Central memory CD8-positive, alpha-beta T cell (primary cell): ENCODE results near the gene MACROD2.

Source experiments
- ATAC-seq: fragments of 150-1000 bp; cut with Tn5 transposase; replicated peaks from 2 replicates; pipeline ENCODE4 v1.10.0; 2022; ENCODE audit warnings: mild to moderate bottlenecking, moderate FRiP score, moderate number of reproducible peaks; ENCODE audit not compliant: poor library complexity, severe bottlenecking; ENCODE audit errors: extremely low read depth
- DNase-seq, 2 donors: peaks; one replicate each; pipeline ENCODE4 v3.0.0; 2021; ENCODE audit warnings: low spot score in 2 of 2
- H3K27ac Mint-ChIP-seq: one replicate; pipeline ENCODE4 v1.8.0; 2022; ENCODE audit warnings: low read depth, mild to moderate bottlenecking, moderate library complexity, mixed read lengths
- H3K27me3 Mint-ChIP-seq: one replicate; pipeline ENCODE4 v1.8.0; 2022; ENCODE audit warnings: mixed read lengths
- H3K36me3 Mint-ChIP-seq: one replicate; pipeline ENCODE4 v1.8.0; 2022; ENCODE audit warnings: mild to moderate bottlenecking, moderate library complexity, mixed read lengths; ENCODE audit not compliant: insufficient read depth
- H3K4me1 Mint-ChIP-seq: one replicate; pipeline ENCODE4 v1.8.0; 2022; ENCODE audit warnings: mixed read lengths
- H3K4me3 Mint-ChIP-seq: one replicate; pipeline ENCODE4 v1.8.0; 2022; ENCODE audit warnings: mild to moderate bottlenecking, moderate library complexity, mixed read lengths
- H3K9me3 Mint-ChIP-seq: one replicate; pipeline ENCODE4 v1.8.0; 2022; ENCODE audit warnings: mixed read lengths

The MACROD2 gene

GRCh38 chr20:14378326-14378725 is 383.0 kb downstream of the MACROD2 start:
- no peaks in the 10 kb centered on the region for H3K27me3 Mint-ChIP-seq
- no peaks in the 10 kb centered on the region for H3K4me1 Mint-ChIP-seq
- ATAC-seq: no peak
- H3K27ac Mint-ChIP-seq: no peak overlapping the region
- no peak for DNase-seq
- H3K4me3 Mint-ChIP-seq: no peak overlapping the region
- peaks cover 19% of the 10 kb centered on the region for H3K9me3 Mint-ChIP-seq
- H3K36me3 Mint-ChIP-seq: no peaks in the 10 kb centered on the region

- H3K4me3 Mint-ChIP-seq: no peak overlapping the region
- DNase-seq (no peak), ATAC-seq (no peak)
- no peak overlapping the region for H3K27ac Mint-ChIP-seq
- no peaks in the 10 kb centered on the region for H3K36me3 Mint-ChIP-seq
- H3K9me3 Mint-ChIP-seq: peaks cover 19% of the 10 kb centered on the region
- H3K4me1 Mint-ChIP-seq: no peaks in the 10 kb centered on the region
- no peaks in the 10 kb centered on the region for H3K27me3 Mint-ChIP-seq
These were observed 388.0 kb downstream of the MACROD2 start for GRCh38 chr20:14383335-14383734.

GRCh38 chr20:14384416-14385175 is 389.3 kb downstream of the MACROD2 start:
- no peaks in the 10 kb centered on the region for H3K4me1 Mint-ChIP-seq
- ATAC-seq: no peak
- no peak overlapping the region for H3K4me3 Mint-ChIP-seq
- peaks cover 13% of the 10 kb centered on the region for H3K9me3 Mint-ChIP-seq
- DNase-seq: no peak
- no peak overlapping the region for H3K27ac Mint-ChIP-seq
- H3K36me3 Mint-ChIP-seq: no peaks in the 10 kb centered on the region
- H3K27me3 Mint-ChIP-seq: no peaks in the 10 kb centered on the region

- Mint-ChIP-seq H3K36me3 (no peaks in the 10 kb centered on the region), H3K27me3 (no peaks in the 10 kb centered on the region), H3K4me1 (no peaks in the 10 kb centered on the region), H3K4me3 (no peak overlapping the region), H3K9me3 (peaks cover 13% of the 10 kb centered on the region), H3K27ac (no peak overlapping the region)
- no peak for DNase-seq
- ATAC-seq: no peak
These were observed 389.9 kb downstream of the MACROD2 start for GRCh38 chr20:14385176-14385740.

GRCh38 chr20:14386726-14387125 is 391.4 kb downstream of the MACROD2 start:
- Mint-ChIP-seq H3K27me3 (no peaks in the 10 kb centered on the region), H3K36me3 (no peaks in the 10 kb centered on the region), H3K27ac (no peak overlapping the region), H3K4me1 (no peaks in the 10 kb centered on the region), H3K9me3 (peaks cover 15% of the 10 kb centered on the region), H3K4me3 (no peak overlapping the region)
- DNase-seq (no peak), ATAC-seq (no peak)

GRCh38 chr20:14401479-14402138 is 406.3 kb downstream of the MACROD2 start:
- Mint-ChIP-seq H3K4me3 (no peak overlapping the region), H3K27me3 (no peaks in the 10 kb centered on the region), H3K4me1 (no peaks in the 10 kb centered on the region), H3K9me3 (peaks cover 21% of the 10 kb centered on the region), H3K36me3 (no peaks in the 10 kb centered on the region), H3K27ac (no peak overlapping the region)
- no peak for DNase-seq
- ATAC-seq: no peak

GRCh38 chr20:14404515-14404914 is 409.2 kb downstream of the MACROD2 start:
- Mint-ChIP-seq H3K9me3 (peaks cover 30% of the 10 kb centered on the region), H3K4me1 (no peaks in the 10 kb centered on the region), H3K36me3 (peaks cover 2% of the 10 kb centered on the region), H3K27ac (no peak overlapping the region), H3K4me3 (no peak overlapping the region), H3K27me3 (no peaks in the 10 kb centered on the region)
- DNase-seq (no peak), ATAC-seq (no peak)

- DNase-seq (no peak), ATAC-seq (no peak)
- H3K27me3 Mint-ChIP-seq: no peaks in the 10 kb centered on the region
- H3K36me3 Mint-ChIP-seq: peaks cover 2% of the 10 kb centered on the region
- no peaks in the 10 kb centered on the region for H3K4me1 Mint-ChIP-seq
- no peak overlapping the region for H3K4me3 Mint-ChIP-seq
- no peak overlapping the region for H3K27ac Mint-ChIP-seq
- H3K9me3 Mint-ChIP-seq: peaks cover 18% of the 10 kb centered on the region
These were observed 411.2 kb downstream of the MACROD2 start for GRCh38 chr20:14406495-14406894.

GRCh38 chr20:14407336-14407735 is 412.0 kb downstream of the MACROD2 start:
- Mint-ChIP-seq H3K4me3 (no peak overlapping the region), H3K9me3 (peaks cover 22% of the 10 kb centered on the region), H3K36me3 (peaks cover 2% of the 10 kb centered on the region), H3K4me1 (no peaks in the 10 kb centered on the region), H3K27ac (no peak overlapping the region), H3K27me3 (no peaks in the 10 kb centered on the region)
- ATAC-seq (no peak), DNase-seq (no peak)

- DNase-seq: no peak
- no peak overlapping the region for H3K27ac Mint-ChIP-seq
- peaks cover 2% of the 10 kb centered on the region for H3K36me3 Mint-ChIP-seq
- H3K4me3 Mint-ChIP-seq: no peak overlapping the region
- no peak for ATAC-seq
- peaks cover 30% of the 10 kb centered on the region for H3K9me3 Mint-ChIP-seq
- H3K4me1 Mint-ChIP-seq: no peaks in the 10 kb centered on the region
- H3K27me3 Mint-ChIP-seq: no peaks in the 10 kb centered on the region
These were observed 415.7 kb downstream of the MACROD2 start for GRCh38 chr20:14410869-14411555.

- Mint-ChIP-seq H3K4me3 (no peak overlapping the region), H3K36me3 (peaks cover 2% of the 10 kb centered on the region), H3K9me3 (peaks cover 28% of the 10 kb centered on the region), H3K4me1 (no peaks in the 10 kb centered on the region), H3K27me3 (no peaks in the 10 kb centered on the region), H3K27ac (no peak overlapping the region)
- DNase-seq (no peak), ATAC-seq (no peak)
These were observed 416.9 kb downstream of the MACROD2 start for GRCh38 chr20:14412065-14412681.

GRCh38 chr20:14413835-14414234 is 418.5 kb downstream of the MACROD2 start:
- H3K4me1 Mint-ChIP-seq: no peaks in the 10 kb centered on the region
- DNase-seq: no peak
- H3K36me3 Mint-ChIP-seq: peaks cover 2% of the 10 kb centered on the region
- ATAC-seq: no peak
- H3K27me3 Mint-ChIP-seq: no peaks in the 10 kb centered on the region
- peaks cover 22% of the 10 kb centered on the region for H3K9me3 Mint-ChIP-seq
- H3K27ac Mint-ChIP-seq: no peak overlapping the region
- no peak overlapping the region for H3K4me3 Mint-ChIP-seq
